Right cardiac atrium (tissue), 5 donors: ENCODE data around the gene EHD4. TPM values are rescaled to one million over a fixed set of nuclear protein-coding genes. Genes with fewer than 3 reads are reported as not detected.
A peak's percentile ranks its signal among the peaks of the same experiment; 100 is the strongest.

Source experiments
- ATAC-seq, 2 donors: fragments of 200-7000 bp; cut with Tn5 transposase; one replicate each; pipeline versions ENCODE4 v1.8.0 to v1.9.1; 2020; ENCODE audit warnings: moderate library complexity in 2 of 2, mild to moderate bottlenecking in 1 of 2
- DNase-seq, 3 donors: peaks; one replicate each; pipeline ENCODE4 v3.0.0-alpha.2; 2020
- H3K27ac ChIP-seq: one replicate; pipeline ENCODE4 v1.5.1; 2013; ENCODE audit warnings: mild to moderate bottlenecking, low read length, control low read depth, moderate library complexity
- H3K27me3 ChIP-seq: one replicate; pipeline ENCODE4 v1.6.1; 2013; ENCODE audit not compliant: control insufficient read depth, insufficient read depth
- H3K4me1 ChIP-seq: one replicate; pipeline ENCODE4 v1.6.1; 2013; ENCODE audit warnings: low read length; ENCODE audit not compliant: control insufficient read depth, insufficient read depth
- H3K4me3 ChIP-seq: one replicate; pipeline ENCODE4 v1.5.1; 2013; ENCODE audit warnings: low read length, control low read depth
- H3K9me3 ChIP-seq: one replicate; pipeline ENCODE4 v1.6.1; 2013; ENCODE audit warnings: low read length; ENCODE audit not compliant: control insufficient read depth
- WGBS: extraction: QIAGEN DNeasy Blood & Tissue Kit; methylation state at CpG from one replicate; pipeline ENCODE4 v1.1.7; 2013; 5-methylcytosine and 5-hydroxymethylcytosine counted together
- intact Hi-C, 4 donors: fragments of 100-400 bp; cut with DNase I; formaldehyde crosslinking; loops; one replicate each; pipeline versions ENCODE4 v1.11.0 to v1.14.0; 2022 to 2023
- polyA plus RNA-seq: library from polyadenylated mRNA; stranded (reverse); fragments of 200-250 nt; gene quantifications from one replicate; pipeline ENCODE4 v1.2.3, GENCODE V29; 2013
- total RNA-seq, 4 donors: library from RNA; stranded (reverse); fragmentation: NEBNext Ultra II Directional; extraction: Animal tissue kit (Norgen Biotek cat#: 25700); gene quantifications; one replicate each; pipeline ENCODE4 v1.2.1, GENCODE V29; 2021
- donor health status: healthy with polysubstance abuse.
- donor health status: DM: no; HTN: yes; CAD: no.
- donor health status: DM: no; HTN: no; CAD: no.
- donor health status: DM: no; HTN: yes; CAD: no; lungs with severe emphysema.
- donor health status: DM: yes; HTN: yes; CAD: no.

The EHD4 gene
- total and polyA plus RNA-seq, 5 donors: 26.3 to 37.4 (median 33.3) TPM

DNA sequence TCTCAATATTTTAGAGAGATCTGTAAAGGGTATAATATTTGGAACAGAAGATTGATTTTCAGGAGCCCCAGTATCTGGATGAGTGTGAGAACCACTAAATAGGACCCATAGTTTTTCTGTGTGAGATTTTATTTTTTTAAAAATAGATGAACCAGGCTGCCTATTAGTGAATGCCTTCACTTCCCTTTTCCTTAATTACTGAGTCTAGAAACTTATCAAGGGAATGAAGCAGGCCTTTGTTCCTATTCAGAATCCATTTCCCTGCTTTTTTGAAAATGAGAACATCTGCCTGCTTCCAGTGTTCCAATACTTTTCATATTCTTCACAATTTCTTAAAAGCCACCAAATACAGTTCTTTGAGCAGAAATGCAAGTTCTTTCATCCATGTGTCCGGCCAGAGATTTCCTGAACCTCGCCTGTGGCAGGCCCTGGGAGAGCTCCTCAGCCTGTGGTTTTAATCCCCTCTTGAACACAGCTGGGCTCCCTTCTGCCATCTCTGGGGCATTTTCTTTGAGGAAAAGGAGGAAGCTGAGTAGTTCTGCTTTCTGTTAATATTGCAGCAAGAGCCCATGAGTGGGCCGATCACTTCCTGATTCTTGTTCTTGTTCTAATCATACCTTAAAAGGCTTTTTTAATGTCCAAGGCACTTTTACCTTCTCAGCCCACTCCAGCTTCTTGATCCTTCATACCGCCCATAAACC, 4.7 kb downstream of the EHD4 start:
- DNase-seq: peak in 1 of 3 donors; percentile 53
- Histone ChIP-seq H3K9me3 (no peaks in the 10 kb centered on the region), H3K4me1 (peaks cover 21% of the 10 kb centered on the region), H3K27ac (peak overlapping the region; percentile 3), H3K4me3 (no peak overlapping the region), H3K27me3 (no peaks in the 10 kb centered on the region)
- no peak for ATAC-seq
- intact Hi-C loops: no loop called here
- WGBS: 42% methylated on average over 4 of the region's 4 CpGs

DNA sequence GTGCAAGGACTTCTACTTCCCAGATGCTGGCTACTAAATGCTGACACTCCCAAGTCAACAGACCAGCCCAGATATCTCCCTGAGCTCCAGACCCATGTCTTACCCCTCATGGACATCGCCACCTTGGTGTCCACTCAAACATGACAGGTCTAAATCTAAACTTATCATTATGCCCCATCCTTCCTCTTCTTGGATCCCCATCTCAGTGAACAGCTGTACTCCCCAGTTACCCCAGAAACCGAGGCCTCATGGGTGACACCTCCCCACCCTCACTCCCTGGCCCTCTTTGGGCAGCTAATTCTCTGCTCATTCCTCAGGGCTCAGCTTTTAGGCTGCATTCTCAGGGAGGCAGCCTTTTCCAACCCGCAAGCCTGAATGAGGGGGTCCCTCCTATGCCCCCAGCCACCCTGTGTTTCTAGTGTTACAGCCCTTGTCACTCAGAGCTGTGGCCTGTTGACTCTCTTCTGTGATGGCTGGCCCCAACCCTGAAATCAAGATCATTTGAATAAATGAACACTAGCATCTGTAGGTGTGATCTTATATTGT, 5.4 kb downstream of the EHD4 start:
- intact Hi-C loops: no loop called here
- Histone ChIP-seq H3K27ac (peak overlapping the region; percentile 26), H3K4me3 (no peak overlapping the region), H3K27me3 (no peaks in the 10 kb centered on the region), H3K4me1 (peaks cover 21% of the 10 kb centered on the region), H3K9me3 (no peaks in the 10 kb centered on the region)
- DNase-seq (no peak), ATAC-seq (no peak)
- 87% methylated on average over 3 of the region's 3 CpGs for WGBS

DNA sequence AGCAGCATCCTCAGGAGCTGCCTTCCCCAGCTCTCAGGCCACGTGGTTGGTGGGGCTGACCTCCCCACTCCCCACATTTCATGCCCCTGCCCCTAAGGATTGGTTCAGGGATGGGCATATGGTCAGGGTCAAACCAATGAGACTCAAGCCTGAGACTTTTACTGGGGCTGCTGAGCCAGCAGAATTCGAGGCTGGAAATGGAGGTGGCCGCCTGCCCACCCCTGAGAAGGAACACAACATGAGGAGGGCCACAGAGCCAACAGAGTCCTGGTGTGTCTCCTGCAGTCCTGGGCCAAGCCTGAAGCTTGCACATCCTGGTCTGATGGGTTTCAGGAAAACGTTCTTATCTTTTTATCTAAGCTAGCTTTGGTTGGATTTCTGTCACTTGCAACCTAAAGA, 5.9 kb downstream of the EHD4 start:
- 50% methylated on average over 4 of the region's 4 CpGs for WGBS
- H3K4me1 ChIP-seq: peaks cover 21% of the 10 kb centered on the region
- no peaks in the 10 kb centered on the region for H3K27me3 ChIP-seq
- H3K4me3 ChIP-seq: no peak overlapping the region
- no peaks in the 10 kb centered on the region for H3K9me3 ChIP-seq
- intact Hi-C loops: no loop called here
- H3K27ac ChIP-seq: peak overlapping the region; percentile 26
- ATAC-seq (peak in 1 of 2 donors; percentile 7), DNase-seq (no peak)

DNA sequence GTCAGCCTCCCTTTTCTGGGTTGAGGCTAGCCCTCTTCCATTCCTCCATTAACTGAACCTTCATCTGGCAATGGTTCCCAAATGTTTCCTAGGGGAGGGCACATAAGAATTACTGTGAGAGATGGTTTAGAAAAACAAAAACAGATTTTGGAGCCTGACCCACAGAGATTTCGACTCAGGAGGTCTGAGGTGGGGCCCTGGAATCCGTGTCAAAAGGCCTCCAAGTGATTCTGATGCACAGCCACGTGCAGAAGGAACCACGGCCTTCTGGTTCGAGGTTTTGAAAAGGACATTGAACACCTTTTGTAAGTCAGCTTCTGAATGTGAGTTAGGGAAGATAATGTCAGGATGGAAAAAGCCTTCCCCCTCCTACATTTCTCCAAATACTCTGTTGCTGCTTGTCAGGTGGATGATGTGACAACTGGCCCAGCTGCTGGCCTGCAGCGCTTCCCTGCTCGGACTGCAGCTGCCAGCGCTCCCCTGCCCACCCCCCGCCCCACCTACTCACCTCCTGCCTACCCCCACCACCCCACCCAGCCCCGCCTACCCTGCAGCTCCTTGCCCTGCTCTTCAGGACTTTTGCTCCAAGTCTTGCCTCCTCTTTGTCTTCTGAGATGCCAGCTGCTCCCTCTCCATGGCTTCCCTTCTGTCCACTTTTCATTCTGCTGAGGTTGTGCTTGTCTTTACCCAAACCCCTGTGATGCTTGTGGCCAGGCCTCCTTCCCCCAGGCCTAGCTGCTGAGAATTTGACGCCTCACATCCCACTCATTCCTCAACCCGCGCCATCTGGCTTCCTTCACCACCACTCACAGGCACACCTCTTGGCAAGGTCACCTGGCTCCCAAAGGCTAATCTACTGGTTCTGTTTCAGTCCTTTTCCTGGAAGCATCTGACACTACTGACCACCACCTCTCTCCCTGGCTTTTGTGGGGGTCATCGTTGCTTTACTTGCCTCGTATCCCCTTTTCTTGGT, 6.6 kb downstream of the EHD4 start:
- Histone ChIP-seq H3K27me3 (no peaks in the 10 kb centered on the region), H3K27ac (peak overlapping the region; percentile 64), H3K9me3 (no peaks in the 10 kb centered on the region), H3K4me1 (peaks cover 21% of the 10 kb centered on the region), H3K4me3 (no peak overlapping the region)
- ATAC-seq: peak; percentile 46 to 77
- intact Hi-C loops: no loop called here
- WGBS: 58% methylated on average over 15 of the region's 15 CpGs
- DNase-seq: peak; percentile 43 to 77 (median 77)

DNA sequence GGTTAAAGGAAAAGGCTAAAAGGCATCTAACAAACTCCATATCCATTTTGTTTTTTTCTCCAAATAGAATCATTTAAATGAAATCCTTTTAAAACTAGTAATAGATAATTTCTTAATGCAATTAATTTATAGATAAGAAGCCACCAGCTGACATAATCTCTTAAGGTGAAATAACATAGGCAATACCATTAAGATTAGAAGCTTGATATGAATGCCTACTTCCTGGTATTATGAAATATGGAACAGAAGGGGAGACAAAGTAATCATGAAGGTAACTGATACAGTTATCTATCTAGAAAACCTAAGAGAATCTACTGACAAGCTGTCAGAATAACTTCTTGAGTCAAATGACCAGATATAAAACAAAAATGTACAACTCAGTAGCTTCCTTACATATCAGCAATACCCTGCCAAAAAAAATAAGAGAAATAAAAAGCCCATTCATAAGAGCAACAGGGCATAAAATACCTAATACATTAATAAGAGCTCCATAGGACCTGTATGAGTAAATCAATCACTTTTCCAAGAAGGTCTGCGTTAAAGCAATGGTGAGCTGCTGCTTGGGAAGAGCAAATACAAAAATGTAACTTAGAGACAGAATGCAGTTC, 10.7 kb downstream of the EHD4 start:
- no peaks in the 10 kb centered on the region for H3K9me3 ChIP-seq
- no peaks in the 10 kb centered on the region for H3K27me3 ChIP-seq
- no peak for ATAC-seq
- 70% methylated on average over 1 of the region's 1 CpG for WGBS
- no peak for DNase-seq
- peaks cover 21% of the 10 kb centered on the region for H3K4me1 ChIP-seq
- no peak overlapping the region for H3K4me3 ChIP-seq
- intact Hi-C loops: no loop called here
- no peak overlapping the region for H3K27ac ChIP-seq

DNA sequence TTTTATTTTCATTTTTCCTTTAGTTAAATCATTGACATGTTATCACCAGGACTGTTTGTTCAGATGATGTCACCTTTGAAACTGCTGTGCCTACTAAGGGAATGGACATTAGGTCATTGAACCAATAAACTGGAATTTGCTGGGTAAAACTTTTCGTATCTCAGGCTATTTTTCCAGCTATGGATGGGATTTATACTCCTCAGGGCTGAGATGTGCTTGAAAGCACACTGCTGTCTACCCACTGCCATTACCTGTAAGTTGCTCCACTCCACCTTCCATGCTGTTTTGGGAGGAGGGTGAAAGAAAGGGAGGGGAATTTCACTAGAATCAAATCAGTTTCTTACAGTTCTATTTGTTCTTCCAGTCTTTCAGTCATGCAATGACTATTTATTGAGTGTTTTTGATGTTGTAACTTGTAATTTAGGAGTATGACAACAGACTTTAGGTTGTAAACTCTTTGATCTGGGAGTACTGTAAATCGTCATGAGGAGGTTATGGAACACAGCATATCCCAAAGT, 11.3 kb downstream of the EHD4 start:
- Histone ChIP-seq H3K9me3 (no peaks in the 10 kb centered on the region), H3K4me3 (no peak overlapping the region), H3K27me3 (no peaks in the 10 kb centered on the region), H3K27ac (peak overlapping the region; percentile 59), H3K4me1 (peaks cover 15% of the 10 kb centered on the region)
- intact Hi-C loops: no loop called here
- WGBS: 46% methylated on average over 2 of the region's 2 CpGs
- ATAC-seq (no peak), DNase-seq (no peak)

DNA sequence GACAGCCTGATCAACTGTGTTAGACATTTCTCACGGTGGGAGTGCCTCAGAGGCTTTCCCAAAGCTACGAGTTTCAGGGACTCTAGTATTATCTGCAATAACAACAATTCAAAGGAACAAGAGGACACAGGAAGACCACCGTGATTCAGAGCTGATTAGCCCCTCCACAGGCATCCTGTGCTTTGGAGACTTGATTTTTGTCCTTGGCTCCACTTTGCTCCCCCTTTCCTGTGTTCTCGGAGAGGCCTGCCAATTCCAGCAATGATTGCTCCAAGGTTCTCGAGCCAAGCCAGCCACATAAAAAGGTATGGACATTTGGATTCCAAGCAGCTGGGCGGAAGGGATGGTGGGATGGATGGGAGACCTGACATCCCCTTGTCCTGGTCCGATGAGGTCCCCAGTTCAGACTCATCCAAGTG, 14.3 kb downstream of the EHD4 start:
- Histone ChIP-seq H3K4me3 (no peak overlapping the region), H3K27ac (peak overlapping the region; percentile 73), H3K9me3 (no peaks in the 10 kb centered on the region), H3K4me1 (peaks cover 13% of the 10 kb centered on the region), H3K27me3 (no peaks in the 10 kb centered on the region)
- WGBS: 32% methylated on average over 7 of the region's 7 CpGs
- intact Hi-C loops: no loop called here
- ATAC-seq: peak; percentile 65 to 86
- peak in 1 of 3 donors; percentile 58 for DNase-seq

DNA sequence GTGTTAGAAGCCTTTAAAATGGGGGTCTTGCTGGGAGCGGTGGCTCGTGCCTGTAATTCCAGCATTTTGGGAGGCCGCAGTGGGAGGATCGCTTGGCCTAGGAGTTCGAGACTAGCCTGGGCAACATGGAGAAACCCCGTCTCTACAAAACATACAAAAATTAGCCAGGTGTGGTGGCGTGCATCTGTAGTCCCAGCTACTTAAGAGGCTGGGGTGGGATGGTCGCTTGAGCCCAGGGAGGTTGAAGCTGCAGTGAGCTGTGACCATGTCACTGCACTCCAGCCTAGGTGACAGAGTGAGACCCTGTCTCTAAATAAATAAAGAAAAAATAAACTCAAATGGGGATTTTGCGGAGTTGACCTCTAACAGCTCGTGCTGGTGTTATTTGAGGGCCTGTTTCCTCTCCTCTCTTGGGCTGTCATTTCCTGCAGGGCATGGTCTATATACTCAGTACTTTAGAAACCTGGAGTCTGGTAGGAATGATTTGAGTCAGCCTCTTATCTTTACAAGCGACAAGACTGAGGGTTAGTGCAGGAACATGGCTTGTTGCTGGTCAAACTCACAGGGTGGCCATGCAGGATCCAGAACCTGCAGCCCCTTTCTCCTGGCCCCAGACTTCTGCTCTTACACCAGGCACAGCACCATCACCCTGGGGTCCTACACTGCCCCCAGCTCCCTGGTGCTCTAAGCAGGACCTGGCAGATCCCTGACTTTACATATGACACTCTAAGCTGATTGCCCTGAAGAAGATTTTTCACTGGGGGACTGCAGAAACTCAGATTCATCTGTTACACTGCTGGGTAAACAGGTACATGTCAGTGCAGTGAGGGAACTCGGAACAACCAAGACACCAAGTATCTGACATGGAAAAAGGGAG, 15.1 kb downstream of the EHD4 start:
- peaks cover 13% of the 10 kb centered on the region for H3K4me1 ChIP-seq
- no peak overlapping the region for H3K4me3 ChIP-seq

DNA sequence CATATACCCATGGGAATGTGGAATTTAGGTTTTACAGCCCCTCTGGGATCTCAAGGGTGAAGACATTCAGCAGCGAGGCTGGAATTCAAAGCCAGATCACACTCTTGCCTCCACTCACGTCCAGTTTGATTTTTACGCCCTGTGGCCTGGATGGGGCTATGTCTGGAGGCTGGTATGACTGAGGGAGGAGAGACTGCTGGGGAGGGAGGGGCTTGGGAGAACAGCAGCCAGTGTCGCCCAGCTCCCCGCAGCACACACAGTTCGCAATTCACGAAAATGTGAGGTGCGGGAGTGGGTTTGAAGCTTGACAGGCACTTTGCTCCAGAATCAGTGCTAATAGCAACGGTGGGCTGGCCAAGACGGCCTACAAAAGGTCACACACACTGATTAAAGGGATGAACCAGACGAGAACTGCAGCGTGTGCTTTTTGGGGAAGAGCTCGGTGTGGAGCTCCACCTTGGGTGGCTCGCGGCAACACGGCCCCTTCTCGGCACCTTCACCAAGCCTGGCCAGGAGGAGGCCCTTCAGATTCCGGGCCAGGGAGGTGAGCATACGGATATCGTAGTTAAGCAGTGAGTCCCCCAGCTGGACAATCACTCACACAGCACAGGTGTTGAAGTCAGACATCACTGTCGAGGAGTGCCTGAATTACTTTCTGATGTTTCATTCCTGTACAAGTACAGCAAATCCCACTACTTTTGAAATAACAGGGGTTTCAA, 16.4 kb downstream of the EHD4 start:
- Histone ChIP-seq H3K4me3 (no peak overlapping the region), H3K27ac (peak overlapping the region; percentile 66), H3K4me1 (peaks cover 22% of the 10 kb centered on the region), H3K9me3 (no peaks in the 10 kb centered on the region), H3K27me3 (no peaks in the 10 kb centered on the region)
- intact Hi-C loops: no loop called here
- ATAC-seq (peak; percentile 38 to 43), DNase-seq (no peak)
- WGBS: 46% methylated on average over 21 of the region's 21 CpGs

More for the DNA sequence above, 15.1 kb downstream of the EHD4 start:
- Histone ChIP-seq H3K9me3 (no peaks in the 10 kb centered on the region), H3K27ac (peak overlapping the region; percentile 73), H3K27me3 (no peaks in the 10 kb centered on the region)
- intact Hi-C loops: no loop called here
- ATAC-seq (peak; percentile 36 to 82), DNase-seq (no peak)
- 74% methylated on average over 12 of the region's 12 CpGs for WGBS
